ENCODE data around the gene ANKRD6.
A peak's percentile ranks its signal among the peaks of the same experiment; 100 is the strongest.

Gene ANKRD6

DNA sequence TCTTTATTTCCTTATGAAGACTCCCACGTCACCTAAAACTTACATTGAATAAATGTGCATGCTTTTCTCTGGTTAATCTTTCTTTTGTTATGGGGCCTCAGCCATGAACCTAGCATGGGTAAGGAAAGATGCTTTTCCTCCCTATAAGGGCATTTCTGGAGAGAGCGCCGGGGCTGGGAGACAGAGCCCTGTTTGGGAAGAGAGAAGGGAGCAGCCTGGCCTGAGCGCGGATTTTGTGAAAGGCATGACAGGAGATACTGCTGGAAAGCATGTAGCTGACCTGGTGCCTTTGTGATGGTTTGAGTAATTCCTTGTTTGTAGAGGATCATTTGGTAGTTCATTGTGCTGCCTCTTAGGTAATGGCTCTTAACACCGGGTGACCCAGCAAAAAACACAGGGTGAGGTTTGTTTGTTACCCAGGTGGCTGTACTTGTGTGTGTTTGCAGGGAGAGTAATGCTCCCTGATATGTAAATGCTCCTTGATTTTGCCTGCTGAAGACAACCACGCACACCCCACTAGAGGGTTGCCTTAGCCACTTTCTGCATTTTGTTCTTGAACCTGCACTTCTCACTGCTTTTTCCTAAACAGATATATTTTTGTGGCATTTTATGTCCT, 59.2 kb downstream of the ANKRD6 start:
- DNase-seq (ENCODE audit: low read depth): no peak
- TF ChIP-seq, protein P1, sequence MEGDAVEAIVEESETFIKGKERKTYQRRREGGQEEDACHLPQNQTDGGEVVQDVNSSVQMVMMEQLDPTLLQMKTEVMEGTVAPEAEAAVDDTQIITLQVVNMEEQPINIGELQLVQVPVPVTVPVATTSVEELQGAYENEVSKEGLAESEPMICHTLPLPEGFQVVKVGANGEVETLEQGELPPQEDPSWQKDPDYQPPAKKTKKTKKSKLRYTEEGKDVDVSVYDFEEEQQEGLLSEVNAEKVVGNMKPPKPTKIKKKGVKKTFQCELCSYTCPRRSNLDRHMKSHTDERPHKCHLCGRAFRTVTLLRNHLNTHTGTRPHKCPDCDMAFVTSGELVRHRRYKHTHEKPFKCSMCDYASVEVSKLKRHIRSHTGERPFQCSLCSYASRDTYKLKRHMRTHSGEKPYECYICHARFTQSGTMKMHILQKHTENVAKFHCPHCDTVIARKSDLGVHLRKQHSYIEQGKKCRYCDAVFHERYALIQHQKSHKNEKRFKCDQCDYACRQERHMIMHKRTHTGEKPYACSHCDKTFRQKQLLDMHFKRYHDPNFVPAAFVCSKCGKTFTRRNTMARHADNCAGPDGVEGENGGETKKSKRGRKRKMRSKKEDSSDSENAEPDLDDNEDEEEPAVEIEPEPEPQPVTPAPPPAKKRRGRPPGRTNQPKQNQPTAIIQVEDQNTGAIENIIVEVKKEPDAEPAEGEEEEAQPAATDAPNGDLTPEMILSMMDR (conservative IDR thresholded peaks at IDR 0.05; ENCODE audit: low read depth, low read length): no peak
- H3K4me3 ChIP-seq (ENCODE audit: low read depth, low read length): no peak overlapping the region

DNA sequence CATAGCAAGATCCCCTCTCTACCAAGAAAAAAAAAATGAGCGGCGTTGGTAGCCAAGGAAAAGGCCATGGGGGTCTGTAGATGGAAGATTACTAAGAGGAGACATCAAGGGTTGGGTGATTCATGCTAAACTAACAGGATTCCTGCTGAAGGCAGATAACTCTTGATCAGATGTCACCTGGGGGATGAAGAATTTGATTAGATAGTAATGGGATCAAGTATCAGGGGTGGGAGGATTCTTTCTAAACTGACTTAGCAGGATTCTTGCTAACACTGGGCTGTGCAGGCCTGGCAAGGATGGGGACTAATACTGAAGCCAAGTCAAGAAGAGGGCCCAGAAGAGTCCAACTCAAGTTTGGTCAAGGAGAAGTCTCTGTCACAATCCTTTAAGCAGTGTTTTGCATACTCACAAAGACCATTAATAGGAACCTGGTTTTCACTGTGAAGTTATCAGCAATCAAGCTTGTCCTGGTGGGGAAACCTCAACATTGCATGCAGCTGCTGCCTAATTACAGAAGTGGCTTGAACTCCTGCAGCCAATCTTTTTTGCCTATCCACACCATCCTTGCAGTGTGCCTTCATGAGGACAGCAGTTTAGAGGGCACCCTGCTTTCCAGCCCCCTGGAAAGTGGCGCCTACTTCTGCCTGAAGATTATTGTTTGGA, 61.3 kb downstream of the ANKRD6 start:
- H3K4me3 ChIP-seq (ENCODE audit: low read depth, low read length): no peak overlapping the region
- DNase-seq (ENCODE audit: low read depth): no peak
- TF ChIP-seq, protein P1 (conservative IDR thresholded peaks at IDR 0.05; ENCODE audit: low read depth, low read length): no peak

DNA sequence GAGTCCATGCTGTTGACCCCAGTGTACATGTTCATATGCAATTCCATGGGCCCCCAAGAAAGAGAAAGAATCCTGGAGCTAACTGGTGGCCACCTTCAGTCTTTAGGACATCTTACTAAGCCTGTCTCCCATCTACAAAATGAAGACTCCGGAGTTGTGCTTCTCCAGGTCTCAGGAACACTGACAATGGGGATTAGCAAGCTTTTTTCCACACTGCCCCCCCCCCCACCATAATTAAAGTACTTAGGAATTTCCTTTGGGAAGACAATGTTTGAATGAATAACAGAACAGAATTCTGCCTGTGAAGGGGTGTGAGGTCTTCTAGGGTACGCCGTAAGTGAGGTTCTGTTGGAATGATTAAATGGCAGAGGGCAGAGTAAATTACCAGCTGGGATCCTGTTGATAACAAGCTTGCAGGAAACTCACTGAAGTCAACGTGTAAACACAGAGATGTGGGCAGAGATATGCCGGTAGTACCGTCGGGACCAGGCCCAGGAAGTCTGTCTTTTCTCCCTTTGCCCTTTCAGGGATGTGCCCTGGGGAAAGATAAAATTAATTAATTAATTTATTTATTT, 63.1 kb downstream of the ANKRD6 start:
- TF ChIP-seq, protein P1 (conservative IDR thresholded peaks at IDR 0.05; ENCODE audit: low read depth, low read length): no peak
- DNase-seq (ENCODE audit: low read depth): no peak
- H3K4me3 ChIP-seq (ENCODE audit: low read depth, low read length): no peak overlapping the region

DNA sequence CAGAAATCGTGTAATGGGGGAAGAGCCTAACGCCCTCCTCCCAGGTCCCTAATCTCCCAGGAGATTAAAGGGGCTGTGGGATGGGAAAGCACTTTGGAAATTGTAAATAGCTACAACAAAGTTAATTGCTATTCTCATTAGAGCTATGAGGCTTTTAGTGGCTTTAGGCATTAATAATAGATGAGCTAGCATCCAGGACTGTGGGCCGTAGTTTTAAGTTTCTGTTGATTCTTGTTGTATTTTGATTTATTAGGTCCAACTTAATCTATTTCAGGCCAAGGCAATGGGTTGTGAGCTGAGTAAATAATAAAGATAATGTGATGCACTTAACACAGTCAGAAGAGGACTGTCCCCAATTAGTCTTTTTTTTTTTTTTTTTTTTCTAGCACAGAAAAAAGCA, 67.7 kb downstream of the ANKRD6 start:
- no peak overlapping the region for H3K4me3 ChIP-seq (ENCODE audit: low read depth, low read length)
- TF ChIP-seq, protein P1 (conservative IDR thresholded peaks at IDR 0.05; ENCODE audit: low read depth, low read length): no peak
- DNase-seq (ENCODE audit: low read depth): no peak

DNA sequence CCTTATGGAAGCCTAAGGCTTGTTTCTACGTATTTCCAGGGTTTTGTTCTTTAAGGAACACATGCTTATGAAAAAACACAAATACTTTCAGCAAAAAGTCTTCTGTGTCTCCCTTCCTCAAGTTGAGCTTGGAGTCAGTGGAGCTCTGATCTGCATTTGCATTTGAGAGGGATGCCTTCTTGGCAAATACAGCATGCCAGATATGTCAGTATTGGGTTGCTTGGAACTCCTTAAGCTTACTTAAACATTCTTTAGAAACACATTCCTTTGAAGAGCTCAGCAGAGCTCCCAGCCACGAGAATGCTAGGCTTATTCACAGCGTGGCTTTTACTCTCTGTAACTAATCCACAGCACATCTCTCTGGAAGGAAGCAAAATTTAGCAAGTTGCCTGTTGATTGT, 68.3 kb downstream of the ANKRD6 start:
- DNase-seq (ENCODE audit: low read depth): peak; percentile 26
- no peak overlapping the region for H3K4me3 ChIP-seq (ENCODE audit: low read depth, low read length)
- TF ChIP-seq, protein P1 (conservative IDR thresholded peaks at IDR 0.05; ENCODE audit: low read depth, low read length): no peak

DNA sequence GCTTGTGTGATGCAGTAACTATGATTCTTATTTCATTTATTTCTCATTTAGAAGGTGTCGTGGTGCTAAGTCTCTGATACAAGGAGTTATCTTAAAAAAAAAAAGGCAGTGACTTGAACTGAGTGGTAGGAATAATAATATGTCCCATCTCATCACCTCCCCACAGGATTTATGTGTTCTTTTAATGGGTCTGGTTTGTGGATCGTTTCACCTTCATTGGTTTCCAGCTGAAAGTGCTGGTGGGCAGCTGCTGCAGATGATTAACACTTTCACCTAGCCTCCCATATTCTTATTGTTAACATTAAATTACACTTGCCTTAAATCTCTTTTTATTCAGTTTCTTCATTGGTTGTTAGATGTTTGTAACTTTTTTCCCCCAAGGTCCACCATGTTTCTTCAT, 68.8 kb downstream of the ANKRD6 start:
- TF ChIP-seq, protein P1 (conservative IDR thresholded peaks at IDR 0.05; ENCODE audit: low read depth, low read length): no peak
- no peak overlapping the region for H3K4me3 ChIP-seq (ENCODE audit: low read depth, low read length)
- no peak for DNase-seq (ENCODE audit: low read depth)
